Gastrocnemius medialis (tissue), 4 donors: ENCODE measurements around the gene MRPS25.

Experiments used
- CTCF ChIP-seq, 5 experiments: fragments of 450-650 bp in 3 of 5; fragments of 200-600 bp in 2 of 5; sonication (generic) in 2 of 5; IDR thresholded peaks in 4 of 5; conservative IDR thresholded peaks in 1 of 5; 1 replicate in 4 of 5; 2 replicates in 1 of 5; pipeline ENCODE4 v1.5.1; 2016 to 2019; ENCODE audit warnings: antibody characterized with exemption in 5 of 5, mild to moderate bottlenecking in 3 of 5, moderate library complexity in 3 of 5
- POLR2A ChIP-seq, 2 donors: fragments of 450-650 bp; IDR thresholded peaks; one replicate each; pipeline ENCODE4 v1.6.1; 2017; ENCODE audit warnings: antibody characterized with exemption in 2 of 2, mild to moderate bottlenecking in 2 of 2, moderate library complexity in 2 of 2

- no peak for TF ChIP-seq CTCF (IDR thresholded peaks at IDR 0.05 in 4 of 5, conservative IDR thresholded peaks at IDR 0.05 in 1 of 5)
- TF ChIP-seq POLR2A (IDR thresholded peaks at IDR 0.05): no peak
Observed at GRCh38 chr3:15056676-15057404, 8.3 kb downstream of the MRPS25 start.
